Peyer's patch (tissue), 4 donors: ENCODE data around the gene SLC25A14. TPM values are rescaled to one million over a fixed set of nuclear protein-coding genes. Genes with fewer than 3 reads are reported as not detected.
A peak's percentile ranks its signal among the peaks of the same experiment; 100 is the strongest.
"Not testable (repeated sequence)": the region's sequence is repeated elsewhere in the genome, so short reads cannot be mapped to it uniquely, and the experiment has no call there.

Source experiments
- DNase-seq, 3 donors: peaks; one replicate each; pipeline ENCODE4 v3.0.0-alpha.2; 2017 to 2019
- H3K27ac ChIP-seq, 4 donors: fragments of 200-600 bp; sonication (generic); one replicate each; pipeline ENCODE4 v1.5.1; 2016 to 2019
- H3K27me3 ChIP-seq, 2 donors: fragments of 200-600 bp; sonication (generic); one replicate each; pipeline ENCODE4 v1.5.1; 2019
- H3K36me3 ChIP-seq, 3 donors: fragments of 200-600 bp; sonication (generic); one replicate each; pipeline ENCODE4 v1.5.1; 2016 to 2019
- H3K4me1 ChIP-seq, 4 donors: fragments of 200-600 bp; sonication (generic); one replicate each; pipeline ENCODE4 v1.5.1; 2016 to 2019
- H3K4me3 ChIP-seq, 4 donors: fragments of 200-600 bp; sonication (generic); 1 replicate in 3 of 4; 2 replicates in 1 of 4; pipeline ENCODE4 v1.5.1; 2016 to 2019; ENCODE audit warnings: mild to moderate bottlenecking in 1 of 4
- H3K9me3 ChIP-seq, 4 donors: fragments of 200-600 bp; sonication (generic); one replicate each; pipeline ENCODE4 v1.5.1; 2016 to 2019; ENCODE audit warnings: mild to moderate bottlenecking in 1 of 4
- POLR2A ChIP-seq, 2 donors: fragments of 450-650 bp; IDR thresholded peaks; one replicate each; pipeline ENCODE4 v1.5.1; 2017; ENCODE audit warnings: antibody characterized with exemption in 2 of 2, mild to moderate bottlenecking in 2 of 2, moderate library complexity in 2 of 2
- total RNA-seq, 4 donors: library from RNA; depleted of rRNA; stranded (reverse); fragments of >200 nt; gene quantifications; one replicate each; pipeline ENCODE4 v1.1.0, GENCODE V29; 2016
- TF ChIP-seq, protein P1 (sequence below), 6 experiments: fragments of 450-650 bp in 4 of 6; fragments of 200-600 bp in 2 of 6; sonication (generic) in 1 of 6; IDR thresholded peaks; one replicate each; pipeline ENCODE4 v1.5.1; 2017 to 2019; ENCODE audit warnings: antibody characterized with exemption in 6 of 6, mild to moderate bottlenecking in 3 of 6, moderate library complexity in 1 of 6

The SLC25A14 gene
- total RNA-seq, 4 donors from 2014 or later, result 3.5 to 13.2 (median 11.1) TPM; not detected in 1

DNA sequence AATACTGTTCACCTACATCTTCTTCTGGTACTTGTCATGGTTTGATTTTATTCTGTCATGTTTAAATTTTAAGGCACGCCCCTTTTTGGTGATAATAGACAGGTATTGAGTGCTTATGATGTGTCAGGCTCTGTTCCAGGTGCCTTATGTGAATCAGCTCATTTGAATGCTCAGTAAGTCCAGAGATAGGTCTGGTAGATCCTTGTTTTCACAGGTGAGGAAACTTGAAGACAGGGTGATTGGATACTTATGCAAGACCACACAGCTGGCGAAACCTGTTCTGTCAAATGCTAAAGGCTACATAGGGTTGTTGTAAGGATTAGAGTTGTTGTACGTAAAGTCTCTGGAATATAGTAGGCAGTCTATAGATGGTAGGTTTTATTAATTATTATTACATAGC is 9.6 kb upstream of the SLC25A14 start:
- DNase-seq, result no peak
- no peaks in the 10 kb centered on the region for H3K36me3 ChIP-seq
- H3K9me3 ChIP-seq, result no peaks in the 10 kb centered on the region
- H3K27ac ChIP-seq, result no peak overlapping the region
- TF ChIP-seq, protein P1, sequence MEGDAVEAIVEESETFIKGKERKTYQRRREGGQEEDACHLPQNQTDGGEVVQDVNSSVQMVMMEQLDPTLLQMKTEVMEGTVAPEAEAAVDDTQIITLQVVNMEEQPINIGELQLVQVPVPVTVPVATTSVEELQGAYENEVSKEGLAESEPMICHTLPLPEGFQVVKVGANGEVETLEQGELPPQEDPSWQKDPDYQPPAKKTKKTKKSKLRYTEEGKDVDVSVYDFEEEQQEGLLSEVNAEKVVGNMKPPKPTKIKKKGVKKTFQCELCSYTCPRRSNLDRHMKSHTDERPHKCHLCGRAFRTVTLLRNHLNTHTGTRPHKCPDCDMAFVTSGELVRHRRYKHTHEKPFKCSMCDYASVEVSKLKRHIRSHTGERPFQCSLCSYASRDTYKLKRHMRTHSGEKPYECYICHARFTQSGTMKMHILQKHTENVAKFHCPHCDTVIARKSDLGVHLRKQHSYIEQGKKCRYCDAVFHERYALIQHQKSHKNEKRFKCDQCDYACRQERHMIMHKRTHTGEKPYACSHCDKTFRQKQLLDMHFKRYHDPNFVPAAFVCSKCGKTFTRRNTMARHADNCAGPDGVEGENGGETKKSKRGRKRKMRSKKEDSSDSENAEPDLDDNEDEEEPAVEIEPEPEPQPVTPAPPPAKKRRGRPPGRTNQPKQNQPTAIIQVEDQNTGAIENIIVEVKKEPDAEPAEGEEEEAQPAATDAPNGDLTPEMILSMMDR (IDR thresholded peaks at IDR 0.05), result no peak
- no peak for TF ChIP-seq POLR2A (IDR thresholded peaks at IDR 0.05)
- no peak overlapping the region for H3K4me3 ChIP-seq
- H3K4me1 ChIP-seq, result no peaks in the 10 kb centered on the region
- H3K27me3 ChIP-seq, result no peaks in the 10 kb centered on the region

DNA sequence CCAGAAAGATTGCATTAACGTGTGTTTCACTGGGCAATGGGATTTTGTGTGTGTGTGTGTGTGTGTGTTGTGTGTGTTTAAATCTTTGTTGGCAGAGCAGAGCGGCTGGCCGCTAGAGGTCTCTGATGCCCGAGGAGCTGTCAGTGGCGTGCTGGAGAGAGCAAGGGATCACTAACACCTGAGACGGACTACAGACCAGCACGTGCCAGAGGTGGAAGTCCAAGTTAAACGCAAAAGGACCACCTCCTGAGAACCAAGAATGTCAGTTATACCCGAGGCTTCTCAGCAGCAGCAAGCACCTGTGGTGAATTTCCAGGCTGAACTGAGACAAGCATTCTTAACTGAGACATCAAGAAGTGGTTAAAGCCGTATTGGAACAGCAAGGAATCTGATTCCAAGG is 9.0 kb upstream of the SLC25A14 start:
- H3K9me3 ChIP-seq, result no peaks in the 10 kb centered on the region
- H3K4me3 ChIP-seq, result no peak overlapping the region
- peak in 2 of 3 donors; percentile 62 to 71 for DNase-seq
- H3K4me1 ChIP-seq, result no peaks in the 10 kb centered on the region
- no peaks in the 10 kb centered on the region for H3K36me3 ChIP-seq
- TF ChIP-seq POLR2A (IDR thresholded peaks at IDR 0.05), result no peak
- TF ChIP-seq, protein P1 (IDR thresholded peaks at IDR 0.05), result peak in 4 of 6 experiments; percentile 18 to 57 (median 48)
- no peaks in the 10 kb centered on the region for H3K27me3 ChIP-seq
- no peak overlapping the region for H3K27ac ChIP-seq

DNA sequence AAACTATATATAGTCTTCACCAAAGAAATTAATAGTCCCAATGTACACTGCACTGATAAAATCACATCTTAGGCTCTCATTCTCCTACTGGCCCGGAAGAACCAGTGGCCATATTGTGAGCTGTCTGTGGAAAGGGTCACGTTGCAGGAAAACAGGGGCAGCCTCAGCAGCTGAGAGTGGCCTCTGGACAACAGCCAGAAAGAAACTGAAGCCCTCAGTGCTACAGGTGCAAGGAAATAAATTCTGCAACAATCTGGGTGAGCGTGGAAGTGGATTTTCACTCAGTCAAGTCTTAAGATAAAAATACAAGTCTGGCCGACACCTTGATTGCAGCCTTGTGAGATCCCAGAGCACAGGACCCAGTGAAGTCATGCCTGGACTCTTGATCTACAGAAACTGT is 3.2 kb upstream of the SLC25A14 start:
- Histone ChIP-seq H3K36me3 (no peaks in the 10 kb centered on the region), H3K9me3 (no peaks in the 10 kb centered on the region), H3K4me3 (no peak overlapping the region), H3K4me1 (no peaks in the 10 kb centered on the region), H3K27me3 (no peaks in the 10 kb centered on the region), H3K27ac (no peak overlapping the region)
- DNase-seq, result no peak
- TF ChIP-seq POLR2A (IDR thresholded peaks at IDR 0.05), result no peak
- TF ChIP-seq, protein P1 (IDR thresholded peaks at IDR 0.05), result no peak

DNA sequence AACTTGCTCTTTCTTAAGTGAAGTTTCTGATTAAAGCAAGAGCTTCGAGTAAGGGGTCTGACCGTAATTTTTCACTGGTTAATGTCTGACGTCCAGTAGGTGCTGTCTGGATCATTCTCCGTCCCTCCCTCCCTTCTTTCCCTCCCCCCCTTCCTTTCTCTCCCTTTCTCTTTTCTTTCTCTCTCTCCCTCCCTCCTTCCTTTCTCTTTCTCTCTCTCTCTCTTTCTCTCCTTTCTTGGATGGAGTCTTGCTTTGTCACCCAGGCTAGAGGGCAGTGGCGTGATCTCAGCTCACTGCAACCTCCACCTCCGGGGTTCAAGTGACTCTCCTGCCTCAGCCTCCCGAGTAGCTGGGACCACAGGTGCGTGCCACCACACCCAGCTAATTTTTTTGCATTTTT is 850 bp upstream of the SLC25A14 start:
- H3K4me1 ChIP-seq, H3K27ac ChIP-seq, H3K36me3 ChIP-seq, H3K9me3 ChIP-seq, DNase-seq, H3K27me3 ChIP-seq: not testable (repeated sequence)
- H3K4me3 ChIP-seq, result peak overlapping the region; percentile 58 to 80 (median 64)

DNA sequence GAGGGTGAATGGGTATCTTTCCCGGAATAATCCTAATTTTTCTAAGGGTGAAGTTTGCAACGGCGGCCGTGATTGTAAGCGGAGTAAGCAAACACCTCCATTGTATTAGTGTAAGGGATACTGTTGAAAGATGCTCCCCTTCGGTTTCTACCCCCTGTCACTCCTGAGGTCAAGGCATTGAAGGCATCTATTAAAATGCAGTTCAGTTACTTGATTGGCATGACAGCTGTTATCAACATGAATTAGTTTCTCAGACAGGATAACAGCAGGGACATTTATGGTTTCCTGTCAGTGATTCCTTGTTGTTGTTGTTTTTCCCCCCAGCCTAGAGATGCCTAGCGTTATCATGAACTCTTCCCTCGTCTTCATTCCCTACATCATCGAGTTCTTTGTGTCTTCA is 552 bp downstream of the SLC25A14 start:
- peak overlapping the region in 2 of 4 donors; percentile 17 to 39 for H3K27ac ChIP-seq
- no peak for DNase-seq

DNA sequence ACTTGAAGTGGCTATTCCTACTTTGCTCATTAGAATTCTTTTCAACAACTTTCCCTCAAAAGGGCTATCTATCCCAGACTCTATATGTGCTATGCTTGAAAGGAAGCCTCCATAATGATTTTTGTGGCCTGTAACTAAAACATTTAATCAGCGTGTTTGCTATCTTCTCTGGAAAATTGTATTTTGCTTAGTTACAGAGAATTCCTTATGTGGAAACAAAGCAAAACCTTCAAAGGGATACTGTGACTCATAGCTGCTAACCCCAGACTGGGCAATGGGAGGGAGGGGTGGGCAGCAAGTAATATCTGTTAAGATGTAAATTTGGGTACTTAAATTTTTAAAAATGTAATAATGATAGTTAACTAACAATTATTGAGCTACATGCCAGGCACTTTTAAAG is 3.7 kb downstream of the SLC25A14 start:
- TF ChIP-seq POLR2A (IDR thresholded peaks at IDR 0.05), result no peak
- TF ChIP-seq, protein P1 (IDR thresholded peaks at IDR 0.05), result no peak
- DNase-seq, result no peak
- H3K36me3 ChIP-seq, result no peaks in the 10 kb centered on the region
- H3K4me3 ChIP-seq, result no peak overlapping the region
- no peak overlapping the region for H3K27ac ChIP-seq
- H3K27me3 ChIP-seq, result no peaks in the 10 kb centered on the region
- H3K4me1 ChIP-seq, result no peaks in the 10 kb centered on the region
- no peaks in the 10 kb centered on the region for H3K9me3 ChIP-seq

More for the DNA sequence above, 552 bp downstream of the SLC25A14 start:
- no peaks in the 10 kb centered on the region for H3K9me3 ChIP-seq
- no peak for TF ChIP-seq POLR2A (IDR thresholded peaks at IDR 0.05)
- TF ChIP-seq, protein P1 (IDR thresholded peaks at IDR 0.05), result no peak
- H3K27me3 ChIP-seq, result no peaks in the 10 kb centered on the region
- peak overlapping the region; percentile 58 to 80 (median 64) for H3K4me3 ChIP-seq
- no peaks in the 10 kb centered on the region for H3K36me3 ChIP-seq
- H3K4me1 ChIP-seq, result no peaks in the 10 kb centered on the region
